Activated gamma-delta T cell (primary cell): ENCODE measurements around the gene C12orf76.

Experiments used
- DNase-seq: peaks from one replicate; lab custom pipeline; 2025; lab: John Stamatoyannopoulos, UW

C12orf76 gene

GRCh38 chr12:109995686-109996482 is 52.4 kb downstream of the C12orf76 start, which contains the start of gene GIT2:
TSS of gene GIT2 (minus strand) at chr12:109996368. CDS start at chr12:109996224, 144 bp downstream.
- peak; percentile 96 for DNase-seq

GRCh38 chr12:109995361-109995685 is 53.0 kb downstream of the C12orf76 start:
- no peak for DNase-seq

DNA sequence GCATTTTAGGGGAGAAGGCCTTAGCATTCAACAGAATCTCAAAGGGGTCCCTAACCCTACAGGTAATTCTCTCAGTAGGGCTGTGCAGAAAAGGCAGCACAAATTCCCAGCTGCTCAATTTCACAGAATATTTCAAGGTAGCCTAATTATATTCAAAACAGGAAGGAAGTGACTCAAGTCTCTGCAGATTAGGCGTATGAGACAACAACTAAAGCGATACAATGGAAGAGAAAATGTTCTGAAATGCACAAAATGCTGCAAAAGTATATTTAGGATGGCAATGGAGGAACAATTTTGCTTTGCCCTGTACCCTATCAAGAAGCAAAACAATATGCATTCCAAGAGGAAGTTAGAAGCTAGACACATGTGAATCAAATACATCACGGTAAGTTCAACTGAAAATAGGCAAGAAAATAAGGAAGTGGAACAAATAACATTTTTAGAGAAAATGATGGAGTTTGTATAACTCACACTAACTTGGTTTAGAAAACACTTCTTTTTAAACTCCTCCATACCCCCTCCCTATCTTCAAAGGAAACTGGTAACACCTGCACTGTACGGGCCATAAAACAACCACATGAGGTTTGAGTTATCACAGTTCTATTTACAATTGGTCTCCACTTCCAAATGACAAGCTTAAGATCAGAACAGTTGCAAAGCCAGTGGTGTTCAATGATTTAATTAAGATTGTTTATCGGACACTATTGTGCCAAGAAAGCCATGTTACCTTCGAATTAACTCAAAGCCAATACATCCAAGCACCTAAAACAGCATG is 53.7 kb downstream of the C12orf76 start:
- DNase-seq = no peak

- no peak for DNase-seq
Measured at GRCh38 chr12:109993091-109993490, 55.2 kb downstream of the C12orf76 start.

GRCh38 chr12:109991586-109991985 is 56.7 kb downstream of the C12orf76 start:
- DNase-seq = no peak
